Lower leg skin (tissue), 3 donors: Measurements from ENCODE around the gene CD2AP.

ENCODE experiments used
- POLR2A ChIP-seq, 2 donors: fragments of 450-650 bp; IDR thresholded peaks; one replicate each; pipeline ENCODE4 v1.6.1; 2016 to 2017; ENCODE audit warnings: antibody characterized with exemption in 2 of 2, mild to moderate bottlenecking in 1 of 2, moderate library complexity in 1 of 2
- TF ChIP-seq, protein P1 (sequence below), 3 donors: fragments of 450-650 bp; IDR thresholded peaks; one replicate each; pipeline ENCODE4 v1.5.1; 2016; ENCODE audit warnings: antibody characterized with exemption in 3 of 3, mild to moderate bottlenecking in 3 of 3, moderate library complexity in 2 of 3

GRCh38 chr6:47574789-47575188 is 97.2 kb downstream of the CD2AP start:
- TF ChIP-seq, protein P1, sequence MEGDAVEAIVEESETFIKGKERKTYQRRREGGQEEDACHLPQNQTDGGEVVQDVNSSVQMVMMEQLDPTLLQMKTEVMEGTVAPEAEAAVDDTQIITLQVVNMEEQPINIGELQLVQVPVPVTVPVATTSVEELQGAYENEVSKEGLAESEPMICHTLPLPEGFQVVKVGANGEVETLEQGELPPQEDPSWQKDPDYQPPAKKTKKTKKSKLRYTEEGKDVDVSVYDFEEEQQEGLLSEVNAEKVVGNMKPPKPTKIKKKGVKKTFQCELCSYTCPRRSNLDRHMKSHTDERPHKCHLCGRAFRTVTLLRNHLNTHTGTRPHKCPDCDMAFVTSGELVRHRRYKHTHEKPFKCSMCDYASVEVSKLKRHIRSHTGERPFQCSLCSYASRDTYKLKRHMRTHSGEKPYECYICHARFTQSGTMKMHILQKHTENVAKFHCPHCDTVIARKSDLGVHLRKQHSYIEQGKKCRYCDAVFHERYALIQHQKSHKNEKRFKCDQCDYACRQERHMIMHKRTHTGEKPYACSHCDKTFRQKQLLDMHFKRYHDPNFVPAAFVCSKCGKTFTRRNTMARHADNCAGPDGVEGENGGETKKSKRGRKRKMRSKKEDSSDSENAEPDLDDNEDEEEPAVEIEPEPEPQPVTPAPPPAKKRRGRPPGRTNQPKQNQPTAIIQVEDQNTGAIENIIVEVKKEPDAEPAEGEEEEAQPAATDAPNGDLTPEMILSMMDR (IDR thresholded peaks at IDR 0.05), result no peak
- no peak for TF ChIP-seq POLR2A (IDR thresholded peaks at IDR 0.05)
